ENCODE data around the gene DLX5. TPM values are rescaled to one million over a fixed set of nuclear protein-coding genes. Genes with fewer than 3 reads are reported as not detected.

The DLX5 gene
- total and polyA plus RNA-seq, 2 donors (not counting 1 experiment from before 2014, with no cell fraction given), result not detected

DNA sequence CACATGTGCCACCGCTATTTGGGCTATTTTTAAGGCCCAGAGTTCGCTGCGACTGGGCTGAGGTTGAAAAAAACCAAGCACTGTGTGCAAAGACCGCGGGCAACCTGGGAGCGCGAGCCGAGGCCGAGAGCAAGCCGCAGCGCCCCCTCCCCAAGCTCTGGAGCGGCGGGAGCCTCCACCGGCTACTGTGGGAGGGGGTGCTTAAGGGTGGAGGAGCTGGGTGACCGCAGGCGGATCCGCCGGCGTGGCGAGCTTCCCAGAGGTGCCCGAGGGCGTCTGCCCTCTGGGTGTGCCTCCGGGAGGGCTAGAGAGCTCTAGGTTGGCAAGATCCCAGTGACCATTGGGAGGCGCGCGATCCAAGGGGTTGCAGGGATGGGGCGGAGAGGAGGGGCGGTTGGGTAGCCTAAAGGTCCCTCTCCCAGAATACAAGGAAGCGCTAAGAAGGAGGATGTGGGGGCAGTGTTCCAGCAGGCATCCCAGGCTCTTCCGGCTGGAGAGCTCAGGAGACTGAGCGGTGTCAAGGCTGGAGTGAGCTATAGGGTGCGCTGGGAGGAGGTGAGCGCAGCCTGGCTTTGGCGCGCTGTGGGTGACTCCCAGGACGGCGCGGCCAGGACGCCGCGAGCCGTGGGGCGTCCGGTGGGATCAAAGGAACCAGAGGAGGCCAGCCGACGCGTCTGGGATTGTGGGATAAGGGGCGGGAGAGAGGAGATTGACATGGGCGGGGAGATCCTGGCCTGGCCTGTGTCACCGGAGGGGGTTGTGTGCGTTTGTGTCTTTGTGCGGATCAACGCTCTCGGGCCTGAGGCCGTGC is 8.0 kb downstream of the DLX5 start:
- no peak overlapping the region for H3K27ac Mint-ChIP-seq
- CTCF ChIA-PET, result no interaction called here

More for the DNA sequence above, 8.0 kb downstream of the DLX5 start:
- H3K9me3 ChIP-seq (ENCODE audit: control extremely low read depth in 1 of 3, control insufficient read depth in 2 of 3, insufficient read depth in 1 of 3, low read length in 2 of 3), result peaks cover 0 to 26% (median 0%) of the 10 kb centered on the region in 3 donors
- TF ChIP-seq, protein P1, sequence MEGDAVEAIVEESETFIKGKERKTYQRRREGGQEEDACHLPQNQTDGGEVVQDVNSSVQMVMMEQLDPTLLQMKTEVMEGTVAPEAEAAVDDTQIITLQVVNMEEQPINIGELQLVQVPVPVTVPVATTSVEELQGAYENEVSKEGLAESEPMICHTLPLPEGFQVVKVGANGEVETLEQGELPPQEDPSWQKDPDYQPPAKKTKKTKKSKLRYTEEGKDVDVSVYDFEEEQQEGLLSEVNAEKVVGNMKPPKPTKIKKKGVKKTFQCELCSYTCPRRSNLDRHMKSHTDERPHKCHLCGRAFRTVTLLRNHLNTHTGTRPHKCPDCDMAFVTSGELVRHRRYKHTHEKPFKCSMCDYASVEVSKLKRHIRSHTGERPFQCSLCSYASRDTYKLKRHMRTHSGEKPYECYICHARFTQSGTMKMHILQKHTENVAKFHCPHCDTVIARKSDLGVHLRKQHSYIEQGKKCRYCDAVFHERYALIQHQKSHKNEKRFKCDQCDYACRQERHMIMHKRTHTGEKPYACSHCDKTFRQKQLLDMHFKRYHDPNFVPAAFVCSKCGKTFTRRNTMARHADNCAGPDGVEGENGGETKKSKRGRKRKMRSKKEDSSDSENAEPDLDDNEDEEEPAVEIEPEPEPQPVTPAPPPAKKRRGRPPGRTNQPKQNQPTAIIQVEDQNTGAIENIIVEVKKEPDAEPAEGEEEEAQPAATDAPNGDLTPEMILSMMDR (IDR thresholded peaks at IDR 0.05), result no peak
- TF ChIP-seq EZH2 (IDR thresholded peaks at IDR 0.05; ENCODE audit: borderline replicate concordance, insufficient read depth, low read depth, low read length, poor library complexity, severe bottlenecking), result no peak
- H4K20me1 ChIP-seq (ENCODE audit: control insufficient read depth, insufficient read depth, low read length, poor library complexity, severe bottlenecking), result no peaks in the 10 kb centered on the region
- no peak overlapping the region for H3K4me3 Mint-ChIP-seq
- no peaks in the 10 kb centered on the region for H3K79me2 ChIP-seq (ENCODE audit: control insufficient read depth, insufficient read depth, low read length)
- peaks cover 0 to under 1% of the 10 kb centered on the region in 2 donors for H3K4me1 ChIP-seq (ENCODE audit: control insufficient read depth in 2 of 2, insufficient read depth in 2 of 2, low read length in 2 of 2)
- H3K4me3 ChIP-seq (ENCODE audit: control extremely low read depth in 1 of 5, extremely low read depth in 1 of 5, insufficient read depth in 1 of 5, low read depth in 2 of 5, low read length in 4 of 5), result no peak overlapping the region
- no peak overlapping the region for H2AFZ ChIP-seq (ENCODE audit: insufficient read depth, low read depth, low read length, poor library complexity, severe bottlenecking)
- H3K4me1 Mint-ChIP-seq, result peaks cover 3% of the 10 kb centered on the region
- H3K27ac ChIP-seq (ENCODE audit: low read length in 2 of 2), result no peak overlapping the region
- H3K27me3 Mint-ChIP-seq, result peaks cover 84% of the 10 kb centered on the region
- 11% methylated on average over 50 of the region's 55 CpGs for WGBS (ENCODE audit: insufficient coverage)
- intact Hi-C loops (cut with micrococcal nuclease), result no loop called here
- H3K36me3 ChIP-seq (replicated peaks in 1 of 2; ENCODE audit: control extremely low read depth in 1 of 2, control insufficient read depth in 1 of 2, extremely low read depth in 1 of 2, insufficient read depth in 2 of 2, low read length in 1 of 2), result no peaks in the 10 kb centered on the region
- no peak for DNase-seq
- no peak overlapping the region for H3K9ac ChIP-seq (ENCODE audit: low read length)
- no peak for ATAC-seq (ENCODE audit: low read depth)
- peaks cover 0 to 93% (median 67%) of the 10 kb centered on the region in 4 experiments for H3K27me3 ChIP-seq (replicated peaks in 1 of 4; ENCODE audit: control extremely low read depth in 1 of 4, control insufficient read depth in 3 of 4, insufficient read depth in 4 of 4, low read length in 3 of 4)
- H3K9me3 Mint-ChIP-seq (ENCODE audit: insufficient read depth), result no peaks in the 10 kb centered on the region
- no peak overlapping the region for H3K4me2 ChIP-seq (replicated peaks; ENCODE audit: low read depth, low read length, poor library complexity, severe bottlenecking)
- POLR2A ChIA-PET, result no interaction called here
